Neutrophil (primary cell): ENCODE results near the gene KCNIP3.
"Not testable (repeated sequence)": the region's sequence is repeated elsewhere in the genome, so short reads cannot be mapped to it uniquely, and the experiment has no call there.

ENCODE experiments used
- H3K27ac ChIP-seq: fragments of 200-600 bp; sonication (generic); 2 replicates; pipeline ENCODE4 v1.5.1; 2016; ENCODE audit warnings: mild to moderate bottlenecking, moderate library complexity
- H3K27me3 ChIP-seq: fragments of 200-600 bp; sonication (generic); 2 replicates; pipeline ENCODE4 v1.6.0; 2016; ENCODE audit warnings: mild to moderate bottlenecking
- H3K36me3 ChIP-seq: fragments of 200-600 bp; sonication (generic); 2 replicates; pipeline ENCODE4 v1.5.1; 2017
- H3K4me1 ChIP-seq, 2 experiments: fragments of 200-600 bp in 1 of 2; sonication (generic) in 1 of 2; 1 replicate in 1 of 2; 2 replicates in 1 of 2; pipeline versions ENCODE4 v1.5.1 to v1.6.1; 2013 to 2016; ENCODE audit warnings: low read depth in 1 of 2, low read length in 1 of 2, mild to moderate bottlenecking in 1 of 2, moderate library complexity in 1 of 2; ENCODE audit not compliant: control insufficient read depth in 1 of 2, insufficient read depth in 1 of 2
- H3K4me3 ChIP-seq, 2 experiments: fragments of 200-600 bp in 1 of 2; sonication (generic) in 1 of 2; 1 replicate in 1 of 2; 2 replicates in 1 of 2; pipeline ENCODE4 v1.5.1; 2013 to 2016; ENCODE audit warnings: low read depth in 1 of 2, low read length in 1 of 2, mild to moderate bottlenecking in 1 of 2, moderate library complexity in 1 of 2
- H3K9me3 ChIP-seq: fragments of 200-600 bp; sonication (generic); 2 replicates; pipeline ENCODE4 v1.5.1; 2016
- TF ChIP-seq, protein P1 (sequence below): fragments of 200-600 bp; sonication (generic); IDR thresholded peaks from 2 replicates; pipeline ENCODE4 v1.5.1; 2016; ENCODE audit warnings: antibody characterized with exemption

Gene KCNIP3

DNA sequence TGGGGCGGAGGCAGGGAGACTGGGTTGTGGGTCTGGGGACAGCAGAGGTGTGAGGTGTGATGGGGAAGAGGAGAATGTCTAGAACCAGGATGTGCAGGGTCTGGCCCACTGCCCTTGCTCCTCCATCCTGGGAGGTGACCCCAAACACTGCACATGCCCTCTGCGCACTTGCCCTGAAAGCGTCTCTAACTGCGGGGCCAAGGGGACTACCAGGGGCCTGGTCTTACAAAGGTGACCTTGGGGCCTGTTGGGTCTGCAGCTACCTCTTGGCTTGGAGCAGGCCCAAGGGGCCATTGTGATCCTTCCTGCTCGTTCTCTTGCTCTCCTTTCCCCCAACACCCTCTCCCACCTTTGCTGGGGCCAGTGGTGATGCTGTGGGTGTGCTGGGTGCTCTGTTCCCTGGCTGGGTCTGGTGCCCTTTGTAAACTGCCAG lies 57.3 kb downstream of the KCNIP3 start:
- H3K4me3 ChIP-seq = no peak overlapping the region
- H3K27ac ChIP-seq = no peak overlapping the region
- peaks cover 28% of the 10 kb centered on the region for H3K27me3 ChIP-seq
- no peaks in the 10 kb centered on the region for H3K4me1 ChIP-seq
- H3K9me3 ChIP-seq = no peaks in the 10 kb centered on the region
- TF ChIP-seq, protein P1, sequence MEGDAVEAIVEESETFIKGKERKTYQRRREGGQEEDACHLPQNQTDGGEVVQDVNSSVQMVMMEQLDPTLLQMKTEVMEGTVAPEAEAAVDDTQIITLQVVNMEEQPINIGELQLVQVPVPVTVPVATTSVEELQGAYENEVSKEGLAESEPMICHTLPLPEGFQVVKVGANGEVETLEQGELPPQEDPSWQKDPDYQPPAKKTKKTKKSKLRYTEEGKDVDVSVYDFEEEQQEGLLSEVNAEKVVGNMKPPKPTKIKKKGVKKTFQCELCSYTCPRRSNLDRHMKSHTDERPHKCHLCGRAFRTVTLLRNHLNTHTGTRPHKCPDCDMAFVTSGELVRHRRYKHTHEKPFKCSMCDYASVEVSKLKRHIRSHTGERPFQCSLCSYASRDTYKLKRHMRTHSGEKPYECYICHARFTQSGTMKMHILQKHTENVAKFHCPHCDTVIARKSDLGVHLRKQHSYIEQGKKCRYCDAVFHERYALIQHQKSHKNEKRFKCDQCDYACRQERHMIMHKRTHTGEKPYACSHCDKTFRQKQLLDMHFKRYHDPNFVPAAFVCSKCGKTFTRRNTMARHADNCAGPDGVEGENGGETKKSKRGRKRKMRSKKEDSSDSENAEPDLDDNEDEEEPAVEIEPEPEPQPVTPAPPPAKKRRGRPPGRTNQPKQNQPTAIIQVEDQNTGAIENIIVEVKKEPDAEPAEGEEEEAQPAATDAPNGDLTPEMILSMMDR = no peak
- no peaks in the 10 kb centered on the region for H3K36me3 ChIP-seq

DNA sequence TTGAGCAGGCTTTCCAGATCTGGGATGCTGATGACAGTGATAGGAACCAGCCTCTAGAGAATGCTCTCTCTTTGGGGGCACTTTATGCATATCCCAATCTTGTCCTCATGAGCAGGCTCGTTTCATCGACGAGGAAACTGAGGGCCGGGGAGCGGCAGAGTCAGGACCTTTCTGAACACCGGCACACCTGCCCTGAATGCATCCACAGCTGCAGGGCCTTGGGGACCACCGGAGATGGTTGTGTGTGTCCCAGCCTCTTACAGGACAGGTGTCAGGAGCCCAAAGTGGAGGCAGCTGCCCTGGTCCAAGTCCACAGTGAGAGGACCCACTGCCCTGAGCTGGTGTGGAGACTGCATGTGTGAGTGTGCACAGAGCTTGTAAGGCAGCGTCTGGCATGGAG lies 57.8 kb downstream of the KCNIP3 start:
- no peaks in the 10 kb centered on the region for H3K9me3 ChIP-seq
- no peaks in the 10 kb centered on the region for H3K4me1 ChIP-seq
- no peaks in the 10 kb centered on the region for H3K36me3 ChIP-seq
- TF ChIP-seq, protein P1 = no peak
- H3K27ac ChIP-seq = no peak overlapping the region
- no peak overlapping the region for H3K4me3 ChIP-seq
- peaks cover 24% of the 10 kb centered on the region for H3K27me3 ChIP-seq

DNA sequence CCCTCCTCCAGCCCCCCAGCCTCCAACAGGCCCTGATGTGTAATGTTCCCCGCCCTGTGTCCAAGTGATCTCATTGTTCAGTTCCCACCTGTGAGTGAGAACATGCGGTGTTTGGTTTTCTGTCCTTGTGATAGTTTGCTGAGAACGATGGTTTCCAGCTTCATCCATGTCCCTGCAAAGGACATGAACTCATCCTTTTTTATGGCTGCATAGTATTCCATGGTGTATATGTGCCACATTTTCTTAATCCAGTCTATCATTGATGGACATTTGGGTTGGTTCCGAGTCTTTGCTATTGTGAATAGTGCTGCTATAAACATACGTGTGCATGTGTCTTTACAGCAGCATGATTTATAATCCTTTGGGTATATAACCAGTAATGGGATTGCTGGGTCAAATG lies 58.3 kb downstream of the KCNIP3 start:
- H3K9me3 ChIP-seq, H3K27ac ChIP-seq, H3K36me3 ChIP-seq, H3K4me1 ChIP-seq, H3K4me3 ChIP-seq: not testable (repeated sequence)
- H3K27me3 ChIP-seq = peaks cover 18% of the 10 kb centered on the region

DNA sequence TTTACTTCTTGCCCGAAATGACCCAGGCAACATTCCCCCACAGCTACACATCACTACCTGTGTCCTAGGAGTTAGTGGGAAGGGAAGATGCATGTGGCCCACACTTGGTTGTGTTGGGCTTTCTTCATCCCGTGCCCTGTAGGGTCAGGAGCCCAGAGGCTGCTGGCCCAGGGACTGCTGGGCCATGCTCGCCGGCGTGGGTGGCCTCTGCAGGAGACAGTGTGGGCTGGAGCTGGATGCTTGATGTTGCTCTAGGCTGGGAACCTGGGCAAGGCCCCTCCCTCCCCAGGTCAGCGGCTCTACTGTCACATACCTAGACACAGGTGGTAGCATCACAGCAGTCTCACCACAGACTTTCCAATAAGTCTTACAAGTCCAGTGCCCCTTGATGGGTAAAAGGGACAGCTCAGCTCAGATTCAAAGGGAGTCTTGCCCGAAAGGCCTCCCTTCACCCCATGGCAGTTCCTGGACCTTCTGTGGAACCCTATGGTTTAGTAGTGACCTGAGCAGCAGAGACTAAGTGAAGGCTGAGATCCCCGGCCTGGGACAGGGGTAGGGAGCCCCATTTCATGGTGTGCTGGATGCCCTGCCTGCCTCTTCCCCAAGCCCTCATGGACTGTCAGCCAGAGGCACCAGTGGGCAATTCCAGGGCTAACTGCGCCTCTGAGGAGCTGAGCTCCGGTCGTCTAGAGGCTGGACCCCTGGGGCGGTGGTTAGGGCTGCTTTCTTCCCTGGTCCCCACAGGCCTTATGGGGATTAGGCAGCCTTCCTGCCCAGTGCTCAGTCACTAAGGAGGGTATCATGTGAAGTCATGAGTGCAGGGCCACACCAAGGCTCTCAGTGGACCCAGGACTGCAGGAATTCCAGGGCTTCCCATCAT lies 59.9 kb downstream of the KCNIP3 start:
- Histone ChIP-seq H3K27me3 (peaks cover 7% of the 10 kb centered on the region), H3K27ac (no peak overlapping the region), H3K36me3 (no peaks in the 10 kb centered on the region), H3K4me3 (no peak overlapping the region), H3K4me1 (no peaks in the 10 kb centered on the region), H3K9me3 (no peaks in the 10 kb centered on the region)
- TF ChIP-seq, protein P1 = no peak

DNA sequence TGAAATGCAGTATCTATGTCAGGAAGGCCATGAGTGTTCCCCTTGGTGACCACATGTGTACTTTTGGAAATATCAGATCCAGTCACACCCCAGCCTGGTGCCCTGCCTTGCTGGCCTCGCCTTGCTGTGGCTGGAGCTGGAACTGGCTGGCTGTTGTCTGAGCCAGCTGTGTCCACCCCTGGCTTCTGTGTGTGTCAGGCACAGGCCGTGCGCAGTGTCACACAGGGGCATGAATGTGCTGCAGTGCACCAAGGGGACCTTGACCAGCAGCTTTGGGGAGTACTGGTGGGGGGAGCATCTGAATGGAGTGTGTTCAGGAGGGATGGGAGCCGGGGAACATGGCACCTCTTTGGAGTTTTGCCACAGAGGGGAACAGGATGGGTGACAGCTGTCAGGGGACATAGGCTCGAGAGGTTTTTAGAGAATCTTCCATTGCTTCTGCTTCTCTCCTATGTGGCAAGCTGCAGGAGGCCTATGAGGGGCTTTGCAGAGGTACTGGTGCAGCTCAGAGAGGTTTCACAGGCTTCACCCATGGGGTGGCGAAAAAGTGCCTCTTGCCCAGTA lies 60.7 kb downstream of the KCNIP3 start:
- no peaks in the 10 kb centered on the region for H3K9me3 ChIP-seq

More for the DNA sequence above, 60.7 kb downstream of the KCNIP3 start:
- TF ChIP-seq, protein P1 = no peak
- H3K36me3 ChIP-seq = no peaks in the 10 kb centered on the region
- H3K4me3 ChIP-seq = no peak overlapping the region
- no peak overlapping the region for H3K27ac ChIP-seq
- no peaks in the 10 kb centered on the region for H3K4me1 ChIP-seq
- H3K27me3 ChIP-seq = peaks cover 7% of the 10 kb centered on the region
